A673 (cell line): ENCODE measurements around the gene CTSH. TPM values are rescaled to one million over a fixed set of nuclear protein-coding genes. Genes with fewer than 3 reads are reported as not detected.

ENCODE experiments used
- BruUV-seq: library from RNA; stranded (reverse); fragments of 400-500 nt; replicated peaks from 2 replicates; lab custom pipeline; 2021; lab: Mats Ljungman, UMichigan
- CTCF ChIA-PET: fragments of 300-600 bp; sonication (Branson Sonifier 250); formaldehyde crosslinking; loops from one replicate; lab custom pipeline; 2022; ENCODE audit warnings: antibody characterized with exemption; lab: Charles Lee
- POLR2A ChIA-PET: fragments of 300-600 bp; sonication (Branson Sonifier 250); formaldehyde crosslinking; loops from one replicate; lab custom pipeline; 2022; ENCODE audit warnings: antibody characterized with exemption; ENCODE audit not compliant: low non-redundant PET; lab: Charles Lee
- DNase-seq: peaks from one replicate; pipeline ENCODE4 v3.0.0-alpha.2; 2015; ENCODE audit warnings: low spot score
- H3K27ac ChIP-seq: fragments of 200-600 bp; sonication (generic); 2 replicates; pipeline ENCODE4 v1.5.1; 2016; ENCODE audit warnings: mixed run types, low read depth, mild to moderate bottlenecking, mixed read lengths, antibody characterized with exemption, low read length; ENCODE audit not compliant: poor library complexity, severe bottlenecking
- H3K27me3 ChIP-seq: fragments of 200-600 bp; sonication (generic); replicated peaks from 2 replicates; pipeline ENCODE4 v1.6.1; 2017; ENCODE audit warnings: mixed run types, low read depth, mild to moderate bottlenecking, mixed read lengths, antibody characterized with exemption, low read length; ENCODE audit not compliant: insufficient read depth, poor library complexity
- H3K36me3 ChIP-seq: fragments of 200-600 bp; sonication (generic); 2 replicates; pipeline ENCODE4 v1.6.1; 2016; ENCODE audit warnings: mixed run types, mild to moderate bottlenecking, mixed read lengths, antibody characterized with exemption, low read length; ENCODE audit not compliant: insufficient read depth, poor library complexity, severe bottlenecking
- H3K4me1 ChIP-seq: fragments of 200-600 bp; sonication (generic); 2 replicates; pipeline ENCODE4 v1.6.1; 2017; ENCODE audit warnings: mixed run types, mild to moderate bottlenecking, mixed read lengths, antibody characterized with exemption, low read length; ENCODE audit not compliant: insufficient read depth, poor library complexity, severe bottlenecking
- H3K4me3 ChIP-seq: fragments of 200-600 bp; sonication (generic); 2 replicates; pipeline ENCODE4 v1.5.1; 2016; ENCODE audit warnings: low read depth, mixed run types, mild to moderate bottlenecking, mixed read lengths, low read length; ENCODE audit not compliant: poor library complexity, severe bottlenecking
- H3K9me3 ChIP-seq: fragments of 200-600 bp; sonication (generic); 2 replicates; pipeline ENCODE4 v1.6.1; 2016; ENCODE audit warnings: mixed run types, low read depth, mild to moderate bottlenecking, mixed read lengths, antibody characterized with exemption, low read length; ENCODE audit not compliant: poor library complexity, severe bottlenecking
- EZH2 ChIP-seq: fragments of 200-600 bp; sonication (generic); IDR thresholded peaks from 2 replicates; pipeline ENCODE4 v1.6.1; 2017; ENCODE audit warnings: borderline replicate concordance, low read depth, mild to moderate bottlenecking, mixed read lengths, antibody characterized with exemption, low read length; ENCODE audit not compliant: poor library complexity, severe bottlenecking
- intact Hi-C: fragments of 100-400 bp; cut with micrococcal nuclease; formaldehyde crosslinking; loops from one replicate; pipeline ENCODE4 v1.10.0; 2022; ENCODE audit not compliant: unreplicated experiment
- total RNA-seq: library from RNA; stranded (reverse); gene quantifications from 2 replicates; pipeline ENCODE4 v1.2.3, GENCODE V29; 2021
- TF ChIP-seq, protein P1 (sequence below): fragments of 300-800, 200-600 bp; sonication (generic); conservative IDR thresholded peaks from 2 replicates; pipeline ENCODE4 v1.5.1; 2017; ENCODE audit warnings: low read depth, mild to moderate bottlenecking, antibody characterized with exemption, low read length, moderate library complexity, mixed read lengths

Gene CTSH
- total RNA-seq, 1 experiment from 2014 or later = 2.2 TPM

DNA sequence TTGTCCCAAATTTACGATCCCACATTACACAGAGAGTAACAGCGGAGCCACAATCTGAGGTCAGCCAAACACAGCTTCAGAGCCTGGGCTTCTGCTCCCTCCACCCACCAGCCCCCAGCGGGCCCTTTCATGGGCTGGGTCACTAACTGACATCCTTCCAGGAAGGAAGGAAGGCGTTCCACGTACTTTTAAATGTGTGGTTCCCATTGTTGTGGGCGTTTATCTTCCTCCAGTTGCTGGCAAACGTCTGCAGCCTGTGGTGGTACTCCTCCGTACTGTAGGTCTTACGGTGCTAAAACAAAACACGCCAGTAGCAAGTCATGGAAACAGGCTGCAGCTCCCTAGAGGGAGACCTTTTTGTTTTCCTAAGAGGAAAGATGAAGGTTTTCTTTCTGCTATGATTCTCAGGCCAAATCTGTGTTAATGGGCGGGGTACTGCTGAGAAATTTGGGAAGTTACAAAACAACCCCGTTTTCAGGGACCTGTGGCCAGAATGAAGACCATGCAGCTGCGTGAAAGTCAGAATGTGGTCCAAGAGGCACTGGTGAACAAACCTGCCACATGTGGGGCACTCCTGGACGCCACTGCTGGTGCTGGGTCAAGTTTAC is 7.6 kb downstream of the CTSH start:
- Histone ChIP-seq H3K4me3 (no peak overlapping the region), H3K9me3 (no peaks in the 10 kb centered on the region), H3K27me3 (no peaks in the 10 kb centered on the region), H3K4me1 (no peaks in the 10 kb centered on the region), H3K36me3 (no peaks in the 10 kb centered on the region), H3K27ac (no peak overlapping the region)
- TF ChIP-seq, protein P1, sequence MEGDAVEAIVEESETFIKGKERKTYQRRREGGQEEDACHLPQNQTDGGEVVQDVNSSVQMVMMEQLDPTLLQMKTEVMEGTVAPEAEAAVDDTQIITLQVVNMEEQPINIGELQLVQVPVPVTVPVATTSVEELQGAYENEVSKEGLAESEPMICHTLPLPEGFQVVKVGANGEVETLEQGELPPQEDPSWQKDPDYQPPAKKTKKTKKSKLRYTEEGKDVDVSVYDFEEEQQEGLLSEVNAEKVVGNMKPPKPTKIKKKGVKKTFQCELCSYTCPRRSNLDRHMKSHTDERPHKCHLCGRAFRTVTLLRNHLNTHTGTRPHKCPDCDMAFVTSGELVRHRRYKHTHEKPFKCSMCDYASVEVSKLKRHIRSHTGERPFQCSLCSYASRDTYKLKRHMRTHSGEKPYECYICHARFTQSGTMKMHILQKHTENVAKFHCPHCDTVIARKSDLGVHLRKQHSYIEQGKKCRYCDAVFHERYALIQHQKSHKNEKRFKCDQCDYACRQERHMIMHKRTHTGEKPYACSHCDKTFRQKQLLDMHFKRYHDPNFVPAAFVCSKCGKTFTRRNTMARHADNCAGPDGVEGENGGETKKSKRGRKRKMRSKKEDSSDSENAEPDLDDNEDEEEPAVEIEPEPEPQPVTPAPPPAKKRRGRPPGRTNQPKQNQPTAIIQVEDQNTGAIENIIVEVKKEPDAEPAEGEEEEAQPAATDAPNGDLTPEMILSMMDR = no peak
- TF ChIP-seq EZH2 = no peak
- intact Hi-C loops = no loop called here
- ChIA-PET CTCF (interaction anchor here (0.7 kb wide), 1 partner anchor 150 kb away, joined by 3 read pairs; no protein-coding TSS in a partner anchor), POLR2A (no interaction called here)
- no TSS peak for BruUV-seq
- DNase-seq = no peak

DNA sequence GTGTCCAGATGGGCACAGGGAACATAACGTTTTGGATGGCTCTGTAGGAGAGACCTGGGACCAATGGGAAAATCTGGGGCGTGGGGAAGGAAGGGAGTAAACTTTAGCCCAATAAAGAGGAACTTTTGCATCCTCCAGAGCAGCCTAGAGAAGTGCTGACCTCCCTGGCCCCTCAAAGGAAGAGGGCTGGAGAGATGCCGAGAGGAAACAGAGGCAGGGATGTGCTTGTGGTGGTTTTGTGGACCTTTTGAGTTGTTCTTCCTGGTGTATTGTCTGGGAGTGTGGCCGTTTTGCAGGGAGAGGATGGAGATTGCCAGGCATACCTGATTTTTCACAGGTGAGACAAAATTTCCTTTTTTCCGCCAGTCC is 10.2 kb downstream of the CTSH start:
- POLR2A ChIA-PET = no interaction called here
- no peak for TF ChIP-seq EZH2
- TF ChIP-seq, protein P1 = no peak
- Histone ChIP-seq H3K27me3 (no peaks in the 10 kb centered on the region), H3K27ac (no peak overlapping the region), H3K9me3 (no peaks in the 10 kb centered on the region), H3K4me1 (no peaks in the 10 kb centered on the region), H3K36me3 (no peaks in the 10 kb centered on the region), H3K4me3 (no peak overlapping the region)
- CTCF ChIA-PET = no interaction called here
- no TSS peak for BruUV-seq
- DNase-seq = no peak
- intact Hi-C loops = no loop called here

DNA sequence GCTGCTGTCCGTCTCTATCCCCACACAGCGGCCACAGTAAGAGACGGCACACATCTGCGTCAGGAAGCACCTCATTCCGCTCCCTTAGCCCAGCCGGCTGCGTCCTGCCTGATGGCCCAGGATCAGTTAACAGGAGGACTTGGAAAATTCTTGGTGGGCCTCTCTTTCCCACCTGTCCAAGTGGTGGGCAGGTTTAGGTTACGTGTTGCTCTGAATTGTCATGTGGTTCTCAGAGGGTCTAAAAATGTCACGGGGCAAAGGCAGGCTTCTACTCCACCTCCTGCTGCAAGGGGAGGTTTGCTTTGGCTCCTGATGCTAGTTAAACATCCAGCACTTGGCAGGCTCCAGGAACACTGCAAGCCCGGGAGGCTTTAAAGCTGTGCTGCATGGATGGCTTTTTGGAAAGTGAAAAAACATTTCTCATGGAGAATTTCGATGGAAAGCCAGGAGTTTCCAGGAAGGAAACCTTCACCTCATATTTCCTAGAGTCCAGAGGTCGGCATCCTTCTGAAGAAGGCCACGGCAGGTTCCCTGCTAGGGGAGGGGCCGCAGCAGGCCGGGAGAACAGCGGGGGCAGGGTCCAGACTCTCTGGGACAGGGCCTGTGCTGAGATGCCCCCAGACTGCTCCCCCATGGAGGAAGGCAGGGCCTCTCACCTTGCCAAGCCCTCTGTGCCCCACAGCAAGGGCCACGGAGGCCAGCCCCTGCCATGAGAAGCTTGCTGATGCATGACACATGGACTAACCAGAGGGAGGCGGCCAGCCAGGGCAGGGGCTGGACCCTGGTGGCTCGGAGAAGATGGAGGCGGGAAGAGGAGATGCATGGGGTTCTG is 10.8 kb downstream of the CTSH start:
- H3K36me3 ChIP-seq = no peaks in the 10 kb centered on the region
- no peaks in the 10 kb centered on the region for H3K4me1 ChIP-seq
- TF ChIP-seq, protein P1 = no peak
- TF ChIP-seq EZH2 = no peak
- H3K27ac ChIP-seq = no peak overlapping the region
- ChIA-PET POLR2A (no interaction called here), CTCF (no interaction called here)
- no peaks in the 10 kb centered on the region for H3K27me3 ChIP-seq
- no TSS peak for BruUV-seq
- H3K9me3 ChIP-seq = no peaks in the 10 kb centered on the region
- DNase-seq = no peak
- no peak overlapping the region for H3K4me3 ChIP-seq
- intact Hi-C loops = no loop called here
